Activated CD8-positive, alpha-beta memory T cell treated with anti-CD3 and anti-CD28 coated beads, Interleukin-2, amount 50 U/mL, for 48 hours (primary cell): ENCODE data around the gene IL17D.
"Not testable (repeated sequence)": the region's sequence is repeated elsewhere in the genome, so short reads cannot be mapped to it uniquely, and the experiment has no call there.

ENCODE experiments used
- DNase-seq: peaks from one replicate; pipeline ENCODE4 v3.0.0-alpha.2; 2020

IL17D gene

DNA sequence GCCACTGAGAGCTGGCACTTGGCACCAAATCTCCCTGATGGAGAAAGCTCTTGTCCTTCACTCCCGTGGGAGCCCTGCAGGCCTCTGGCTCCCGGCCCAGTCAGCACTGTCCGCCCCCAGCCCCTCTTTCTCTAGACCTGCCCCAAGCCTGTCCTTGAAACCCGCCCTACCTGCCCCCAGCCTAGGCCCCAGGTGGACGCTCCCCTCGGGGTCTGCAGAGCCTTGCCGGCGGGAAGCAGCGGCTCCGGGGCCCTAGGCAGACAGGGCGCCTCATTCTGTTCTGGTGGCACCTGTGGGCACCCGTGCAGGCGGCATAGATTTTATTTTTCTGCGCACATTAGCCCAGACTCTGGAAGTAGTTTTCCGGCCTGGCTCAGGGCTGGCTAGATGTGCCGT lies 17.6 kb downstream of the IL17D start:
- DNase-seq, result no peak

DNA sequence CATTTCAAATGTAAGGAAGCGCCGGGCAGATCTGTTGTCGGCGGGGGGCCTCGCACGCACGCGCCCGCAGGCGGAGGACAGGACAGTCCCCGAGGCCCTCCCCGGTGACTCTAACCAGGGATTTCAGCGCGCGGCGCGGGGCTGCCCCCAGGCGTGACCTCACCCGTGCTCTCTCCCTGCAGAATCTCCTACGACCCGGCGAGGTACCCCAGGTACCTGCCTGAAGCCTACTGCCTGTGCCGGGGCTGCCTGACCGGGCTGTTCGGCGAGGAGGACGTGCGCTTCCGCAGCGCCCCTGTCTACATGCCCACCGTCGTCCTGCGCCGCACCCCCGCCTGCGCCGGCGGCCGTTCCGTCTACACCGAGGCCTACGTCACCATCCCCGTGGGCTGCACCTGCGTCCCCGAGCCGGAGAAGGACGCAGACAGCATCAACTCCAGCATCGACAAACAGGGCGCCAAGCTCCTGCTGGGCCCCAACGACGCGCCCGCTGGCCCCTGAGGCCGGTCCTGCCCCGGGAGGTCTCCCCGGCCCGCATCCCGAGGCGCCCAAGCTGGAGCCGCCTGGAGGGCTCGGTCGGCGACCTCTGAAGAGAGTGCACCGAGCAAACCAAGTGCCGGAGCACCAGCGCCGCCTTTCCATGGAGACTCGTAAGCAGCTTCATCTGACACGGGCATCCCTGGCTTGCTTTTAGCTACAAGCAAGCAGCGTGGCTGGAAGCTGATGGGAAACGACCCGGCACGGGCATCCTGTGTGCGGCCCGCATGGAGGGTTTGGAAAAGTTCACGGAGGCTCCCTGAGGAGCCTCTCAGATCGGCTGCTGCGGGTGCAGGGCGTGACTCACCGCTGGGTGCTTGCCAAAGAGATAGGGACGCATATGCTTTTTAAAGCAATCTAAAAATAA lies 18.2 kb downstream of the IL17D start:
- peak; percentile 61 for DNase-seq

DNA sequence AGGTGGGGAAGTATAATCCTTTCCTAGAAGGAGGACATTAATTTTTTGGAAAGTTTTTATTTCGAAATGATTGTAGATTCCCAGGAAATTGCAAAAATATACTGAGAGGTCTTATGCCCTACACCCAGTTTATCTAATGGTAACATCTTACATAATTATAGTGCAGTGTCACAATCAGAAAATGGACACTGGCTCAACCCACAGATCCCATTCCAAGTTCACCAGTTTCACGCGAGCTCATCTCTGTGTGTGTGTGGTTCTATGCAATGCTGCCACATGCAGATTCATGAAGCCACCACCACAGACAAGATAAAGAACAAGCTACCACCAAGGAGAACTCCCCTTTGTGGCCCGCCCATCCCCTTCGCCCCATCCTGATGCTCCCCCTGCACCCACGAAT lies 24.4 kb downstream of the IL17D start:
- DNase-seq, result no peak

DNA sequence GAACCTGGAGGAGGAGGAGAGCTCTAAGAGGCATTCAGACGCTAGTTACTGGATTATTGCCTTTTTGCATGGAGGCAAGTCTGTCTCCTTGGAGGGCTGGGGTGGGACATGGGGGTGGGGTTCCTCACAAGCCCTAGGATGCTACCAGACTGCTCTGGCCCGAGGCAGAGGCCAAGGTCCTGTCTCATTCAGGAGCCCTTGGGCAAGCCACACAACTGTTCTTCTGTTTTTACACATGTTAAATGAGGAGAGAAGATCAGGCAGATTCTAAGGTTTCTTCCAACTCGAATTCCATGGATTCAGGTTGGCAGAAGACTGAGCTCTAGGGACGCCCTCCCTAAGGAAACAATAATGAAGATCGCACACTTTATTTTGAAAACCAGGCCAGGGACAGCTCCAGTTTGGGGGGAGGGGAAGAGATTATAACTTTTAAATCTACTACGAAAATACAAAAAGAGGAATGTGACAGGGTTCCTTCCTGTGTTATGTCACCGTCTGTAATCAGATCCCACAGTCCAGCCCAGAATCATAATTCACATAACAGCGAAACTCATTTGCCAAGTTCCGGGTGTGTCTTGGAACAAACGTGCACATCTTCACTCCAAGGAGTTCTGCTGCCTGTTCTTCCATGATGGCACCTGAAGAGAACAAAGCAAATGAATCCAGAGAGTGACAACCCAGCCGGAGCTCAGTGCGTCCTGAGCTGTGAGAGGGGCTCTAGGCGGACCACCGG lies 25.2 kb downstream of the IL17D start:
- no peak for DNase-seq

DNA sequence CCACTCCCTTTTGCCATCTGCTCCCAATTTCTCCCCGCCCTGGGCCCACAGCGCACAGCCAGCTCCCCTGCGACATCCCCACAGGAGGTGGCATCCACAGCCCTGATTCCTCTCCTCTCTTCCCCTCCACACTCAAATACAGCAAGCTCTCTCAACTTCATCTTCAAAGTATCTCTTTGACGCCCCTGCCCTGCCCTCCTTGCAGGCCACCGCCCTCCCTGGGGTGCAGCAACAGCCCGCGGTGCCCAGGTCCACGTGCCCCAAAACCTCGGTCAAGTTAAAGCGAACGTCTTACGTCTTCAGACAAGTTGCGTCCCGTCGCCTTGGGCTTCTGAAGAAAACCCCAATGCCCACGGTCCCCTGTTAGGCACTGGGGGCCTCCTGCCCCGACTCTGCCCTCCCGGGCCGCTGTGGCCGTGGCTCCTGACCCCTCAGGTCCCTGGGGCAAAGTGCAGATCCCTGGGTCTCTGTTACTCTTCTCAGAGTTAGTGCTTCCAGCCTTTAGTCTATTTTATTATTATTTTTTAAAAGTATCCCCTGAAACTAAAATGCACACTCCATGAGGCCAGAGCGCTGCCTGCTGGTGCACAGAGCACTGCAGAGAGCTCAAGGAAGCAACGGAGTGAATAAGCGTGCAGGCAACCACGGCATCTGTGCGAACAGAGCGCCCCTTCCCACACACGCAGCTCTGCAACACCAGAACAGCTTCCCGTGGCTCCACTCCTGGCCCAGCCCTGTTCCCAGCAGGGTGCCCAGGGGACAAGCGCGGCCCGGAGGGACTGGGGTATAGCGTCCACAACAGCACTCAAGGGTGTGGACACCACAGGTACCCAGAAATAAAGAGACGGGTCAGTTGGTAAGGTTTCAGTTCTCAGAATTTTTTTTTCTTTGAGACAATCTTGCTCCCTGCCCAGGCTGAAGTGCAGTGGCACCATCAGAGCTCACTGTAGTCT lies 26.4 kb downstream of the IL17D start:
- no peak for DNase-seq

DNA sequence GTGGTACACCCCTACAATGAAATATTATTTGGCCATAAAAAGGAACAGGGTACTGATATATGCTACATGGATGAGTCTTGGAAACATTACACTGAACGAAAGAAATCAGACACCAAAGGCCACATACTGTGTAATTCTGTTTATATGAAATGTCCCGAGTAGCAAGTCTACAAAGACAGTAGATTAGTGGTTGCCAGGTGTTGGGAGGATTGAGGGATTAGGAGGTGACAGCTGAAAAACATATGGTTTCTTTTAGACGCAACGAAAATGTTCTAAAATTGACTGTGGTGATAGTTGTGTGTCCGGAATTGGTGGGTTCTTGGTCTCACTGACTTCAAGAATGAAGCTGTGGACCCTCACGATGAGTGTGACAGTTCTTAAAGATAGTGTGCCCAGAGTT lies 35.1 kb downstream of the IL17D start:
- no peak for DNase-seq

DNA sequence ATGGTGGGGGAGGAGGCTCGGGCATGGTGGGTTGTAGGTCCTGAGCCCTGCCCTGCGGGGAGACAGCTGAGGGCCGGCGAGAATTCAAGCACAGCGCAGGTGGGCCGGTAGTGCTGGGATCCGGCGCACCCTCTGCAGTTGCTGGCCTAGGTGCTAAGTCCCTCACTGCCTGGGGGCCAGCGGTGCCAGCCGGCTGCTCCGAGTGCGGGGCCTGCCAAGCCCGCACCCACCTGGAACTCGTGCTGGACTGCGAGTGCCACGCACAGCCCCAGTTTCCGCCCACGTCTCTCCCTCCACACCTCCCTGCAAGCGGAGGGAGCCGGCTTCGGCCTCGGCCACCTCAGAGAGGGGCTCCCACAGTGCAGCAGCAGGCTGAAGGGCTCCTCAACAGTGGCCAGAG lies 36.5 kb downstream of the IL17D start:
- no peak for DNase-seq

DNA sequence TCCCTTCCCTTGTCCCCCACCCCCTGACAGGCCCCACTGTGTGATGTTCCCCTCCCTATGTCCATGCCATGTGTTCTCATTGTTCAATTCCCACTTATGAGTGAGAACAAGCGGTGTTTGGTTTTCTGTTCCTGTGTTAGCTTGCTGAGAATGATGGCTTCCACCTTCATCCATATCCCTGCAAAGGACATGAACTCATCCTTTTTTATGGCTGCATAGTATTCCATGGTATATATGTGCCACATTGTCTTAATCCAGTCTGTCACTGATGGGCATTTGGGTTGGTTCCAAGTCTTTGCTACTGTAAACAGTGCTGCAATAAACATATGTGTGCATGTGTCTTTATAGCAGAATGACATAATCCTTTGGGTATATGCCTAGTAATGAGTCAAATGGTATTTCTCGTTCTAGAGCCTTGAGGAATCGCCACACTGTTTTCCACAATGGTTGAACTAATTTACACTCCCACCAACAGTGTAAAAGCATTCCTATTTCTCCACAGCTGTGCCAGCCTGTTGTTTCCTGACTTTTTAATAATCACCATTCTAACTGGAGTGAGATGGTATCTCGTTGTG lies 40.4 kb downstream of the IL17D start:
- not testable (repeated sequence) for DNase-seq

DNA sequence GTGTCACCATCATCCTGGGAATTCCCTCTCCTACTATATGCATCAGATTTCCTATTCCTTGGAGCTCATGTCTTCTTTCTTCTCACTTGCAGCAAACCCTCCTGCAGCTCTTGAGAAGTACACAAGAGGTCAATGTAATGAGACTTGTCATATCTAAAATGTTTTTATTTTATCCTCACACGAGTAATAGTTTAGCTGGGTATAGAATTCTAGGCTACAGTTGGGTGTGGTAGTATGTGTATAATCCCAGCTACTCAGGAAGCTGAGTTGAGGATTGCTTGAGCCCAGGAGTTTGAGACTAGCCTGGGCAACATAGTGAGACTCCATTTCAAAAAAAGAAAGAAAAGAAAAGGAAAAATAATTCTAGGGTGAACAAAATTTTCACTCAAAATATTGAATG lies 45.9 kb downstream of the IL17D start:
- DNase-seq, result no peak

DNA sequence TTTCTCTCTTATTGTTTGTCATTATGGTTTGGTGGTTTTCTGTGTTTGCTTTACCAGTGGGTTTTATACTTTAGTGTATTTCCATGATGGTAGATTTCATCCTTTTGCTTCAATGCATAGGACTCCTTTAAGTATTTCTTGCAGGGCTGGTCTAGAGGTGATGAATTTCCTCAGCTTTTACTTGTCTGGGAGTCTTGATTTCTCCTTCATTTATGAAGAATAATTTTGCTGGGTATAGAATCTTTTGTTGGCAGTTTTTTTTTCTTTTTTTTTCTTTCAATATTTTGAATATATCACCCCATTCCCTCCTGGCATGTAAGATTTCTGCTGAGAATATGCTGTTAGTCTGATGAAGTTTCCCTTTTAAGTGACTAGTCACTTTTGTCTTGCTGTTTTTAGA lies 50.5 kb downstream of the IL17D start:
- DNase-seq, result no peak

DNA sequence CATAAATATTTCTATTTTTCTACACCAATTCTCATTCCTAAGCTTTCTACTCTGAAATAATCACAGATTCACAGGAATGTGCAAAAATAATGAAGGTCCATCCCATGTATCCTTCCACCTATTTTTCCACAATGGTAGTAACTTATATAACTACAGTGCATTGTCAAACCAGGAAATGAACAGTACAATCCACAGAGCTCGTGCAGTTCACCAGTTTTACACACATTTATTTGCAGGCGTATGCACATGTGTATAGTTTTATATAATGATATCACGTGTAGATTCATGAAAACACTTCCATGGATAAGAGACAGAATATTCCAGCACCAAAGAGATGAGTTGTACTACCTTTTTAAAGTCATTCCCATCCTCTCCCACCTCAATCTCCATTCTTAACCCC lies 57.4 kb downstream of the IL17D start:
- DNase-seq, result no peak

DNA sequence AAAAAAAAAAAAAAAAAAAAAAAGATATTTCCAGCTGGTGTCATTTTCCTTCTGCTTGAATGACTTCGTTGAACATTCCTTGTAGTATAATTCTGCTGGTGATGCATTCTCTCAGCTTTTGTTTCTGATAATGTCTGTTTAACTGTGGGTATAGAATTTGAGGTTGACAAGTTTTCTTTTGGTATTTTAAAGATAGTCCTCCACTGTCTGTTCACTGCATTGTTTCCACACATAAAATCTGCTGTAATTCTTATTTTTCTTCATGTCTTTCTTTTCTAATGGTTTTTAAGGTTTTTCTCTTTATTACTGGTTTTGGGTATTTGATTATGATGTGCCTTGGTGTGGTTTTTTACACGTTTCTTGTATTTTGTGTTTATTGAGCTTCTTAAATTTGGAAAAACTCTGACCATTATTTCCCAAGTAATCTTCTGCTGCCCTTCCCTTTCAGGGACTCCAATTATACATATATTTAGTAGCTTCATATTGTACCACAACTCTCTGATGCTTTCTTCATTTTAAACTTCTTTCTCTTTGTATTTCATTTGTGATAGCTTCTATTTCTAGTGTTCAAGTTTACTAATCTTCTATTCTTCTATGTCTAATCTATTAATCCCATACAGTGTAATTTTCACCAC lies 63.9 kb downstream of the IL17D start:
- DNase-seq, result no peak

DNA sequence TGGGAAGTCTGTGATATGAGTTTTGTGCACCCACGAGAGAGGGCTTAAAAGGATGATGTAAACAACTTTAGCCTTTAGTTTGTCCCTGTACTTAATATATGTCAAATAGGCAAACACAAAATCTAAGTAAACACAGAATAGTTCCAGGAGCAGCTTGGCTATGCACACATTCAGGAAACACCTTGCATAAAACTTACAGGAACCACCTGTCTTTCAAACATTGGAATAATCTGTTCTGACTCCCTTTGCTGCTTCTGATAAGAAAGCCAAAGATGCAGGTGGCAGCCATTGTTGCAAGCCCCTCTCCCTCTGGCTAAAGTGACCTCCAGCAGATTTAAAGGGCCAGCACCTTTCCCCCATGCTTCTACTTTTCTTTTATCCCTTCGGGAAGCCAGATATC lies 65.6 kb downstream of the IL17D start:
- no peak for DNase-seq

DNA sequence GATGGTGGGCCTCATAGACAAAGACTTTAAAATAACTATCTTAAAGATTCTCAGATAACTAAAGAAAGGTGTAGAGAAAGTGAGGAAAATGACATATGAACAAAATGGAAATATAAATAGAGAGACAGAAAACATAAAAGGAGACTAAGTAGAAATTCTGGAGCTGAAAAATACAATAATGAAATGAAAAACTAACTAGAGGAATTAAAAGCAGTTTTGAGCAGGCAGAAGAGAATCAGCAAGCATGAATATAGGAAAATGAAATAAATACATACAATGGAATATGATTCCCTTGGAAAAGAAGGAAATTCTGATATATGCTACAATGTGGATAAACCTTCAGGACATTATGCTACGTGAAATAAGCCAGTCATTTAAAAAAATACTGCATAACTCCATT lies 66.3 kb downstream of the IL17D start:
- DNase-seq, result no peak
